SK-N-MC (cell line): ENCODE data around the gene PSMA6.

Experiments
- EZH2 ChIP-seq: fragments of 200-600 bp; sonication (generic); IDR thresholded peaks from one replicate; pipeline ENCODE4 v1.6.1; 2017; ENCODE audit warnings: antibody characterized with exemption
- POLR2AphosphoS5 ChIP-seq: IDR thresholded peaks from 2 replicates; pipeline ENCODE4 v1.6.1; 2012; ENCODE audit warnings: mild to moderate bottlenecking, low read depth, low read length, borderline replicate concordance

DNA sequence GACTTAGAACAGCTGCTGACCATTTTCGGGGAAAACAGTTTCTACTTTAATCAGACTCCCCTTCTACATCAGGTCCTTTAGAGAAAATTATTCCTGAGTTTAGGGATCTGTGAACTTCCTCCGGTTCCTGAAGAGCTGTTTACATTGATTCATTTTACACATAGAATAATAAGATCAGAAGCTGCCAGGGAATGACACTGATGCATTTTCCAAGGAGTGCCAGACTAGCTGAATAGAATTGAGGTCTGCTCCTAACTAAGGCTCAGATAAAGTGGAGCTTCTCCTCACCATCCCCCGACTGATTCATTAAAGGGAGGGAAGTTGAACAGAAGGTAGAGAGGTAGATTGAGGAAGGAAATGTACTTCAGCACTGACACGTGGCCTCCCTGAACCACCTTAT is 41.9 kb upstream of the PSMA6 start:
- TF ChIP-seq EZH2: no peak
- TF ChIP-seq POLR2AphosphoS5: no peak
